Glutamatergic neuron (in vitro differentiated cells): Measurements from ENCODE around the gene ECHS1. TPM values are rescaled to one million over a fixed set of nuclear protein-coding genes. Genes with fewer than 3 reads are reported as not detected.
"Not testable (repeated sequence)": the region's sequence is repeated elsewhere in the genome, so short reads cannot be mapped to it uniquely, and the experiment has no call there.

ENCODE experiments used
- DNase-seq: peaks from one replicate; pipeline ENCODE4 v3.0.0; 2022
- H3K27ac Mint-ChIP-seq: one replicate; pipeline ENCODE4 v1.8.0; 2020; ENCODE audit warnings: mild to moderate bottlenecking, mixed read lengths, inconsistent platforms; ENCODE audit not compliant: unreplicated experiment
- H3K27me3 Mint-ChIP-seq: one replicate; pipeline ENCODE4 v1.8.0; 2020; ENCODE audit warnings: mild to moderate bottlenecking, moderate library complexity, mixed read lengths, inconsistent platforms; ENCODE audit not compliant: unreplicated experiment
- H3K36me3 Mint-ChIP-seq: one replicate; pipeline ENCODE4 v1.8.0; 2020; ENCODE audit warnings: mild to moderate bottlenecking, mixed read lengths, inconsistent platforms; ENCODE audit not compliant: unreplicated experiment
- H3K4me1 Mint-ChIP-seq: one replicate; pipeline ENCODE4 v1.8.0; 2020; ENCODE audit warnings: mild to moderate bottlenecking, low read depth, mixed read lengths, inconsistent platforms; ENCODE audit not compliant: unreplicated experiment
- H3K4me3 Mint-ChIP-seq: one replicate; pipeline ENCODE4 v1.8.0; 2020; ENCODE audit warnings: mild to moderate bottlenecking, mixed read lengths, inconsistent platforms; ENCODE audit not compliant: unreplicated experiment
- H3K9me3 Mint-ChIP-seq: one replicate; pipeline ENCODE4 v1.8.0; 2020; ENCODE audit warnings: mild to moderate bottlenecking, moderate library complexity, mixed read lengths, inconsistent platforms; ENCODE audit not compliant: unreplicated experiment
- CTCF ChIP-seq: fragments of 200-600 bp; sonication (generic); IDR thresholded peaks from one replicate; pipeline ENCODE4 v1.5.0; 2021; ENCODE audit not compliant: partially characterized antibody, unreplicated experiment
- total RNA-seq: library from RNA; stranded (reverse); fragmentation: NEBNext Ultra II Directional; extraction: Animal tissue kit (Norgen Biotek cat#: 25700); gene quantifications from one replicate; pipeline ENCODE4 v1.2.1, GENCODE V29; 2021; ENCODE audit not compliant: unreplicated experiment

The ECHS1 gene
- total RNA-seq, 1 donor from 2014 or later: 64.2 TPM

- Mint-ChIP-seq H3K27ac (no peak overlapping the region), H3K9me3 (peaks cover 11% of the 10 kb centered on the region), H3K4me3 (no peak overlapping the region), H3K27me3 (peaks cover 14% of the 10 kb centered on the region), H3K4me1 (peaks cover 6% of the 10 kb centered on the region), H3K36me3 (peaks cover 8% of the 10 kb centered on the region)
- no peak for TF ChIP-seq CTCF
- peak; percentile 36 for DNase-seq
Measured at GRCh38 chr10:133372507-133372906, 647 bp downstream of the ECHS1 start.

DNA sequence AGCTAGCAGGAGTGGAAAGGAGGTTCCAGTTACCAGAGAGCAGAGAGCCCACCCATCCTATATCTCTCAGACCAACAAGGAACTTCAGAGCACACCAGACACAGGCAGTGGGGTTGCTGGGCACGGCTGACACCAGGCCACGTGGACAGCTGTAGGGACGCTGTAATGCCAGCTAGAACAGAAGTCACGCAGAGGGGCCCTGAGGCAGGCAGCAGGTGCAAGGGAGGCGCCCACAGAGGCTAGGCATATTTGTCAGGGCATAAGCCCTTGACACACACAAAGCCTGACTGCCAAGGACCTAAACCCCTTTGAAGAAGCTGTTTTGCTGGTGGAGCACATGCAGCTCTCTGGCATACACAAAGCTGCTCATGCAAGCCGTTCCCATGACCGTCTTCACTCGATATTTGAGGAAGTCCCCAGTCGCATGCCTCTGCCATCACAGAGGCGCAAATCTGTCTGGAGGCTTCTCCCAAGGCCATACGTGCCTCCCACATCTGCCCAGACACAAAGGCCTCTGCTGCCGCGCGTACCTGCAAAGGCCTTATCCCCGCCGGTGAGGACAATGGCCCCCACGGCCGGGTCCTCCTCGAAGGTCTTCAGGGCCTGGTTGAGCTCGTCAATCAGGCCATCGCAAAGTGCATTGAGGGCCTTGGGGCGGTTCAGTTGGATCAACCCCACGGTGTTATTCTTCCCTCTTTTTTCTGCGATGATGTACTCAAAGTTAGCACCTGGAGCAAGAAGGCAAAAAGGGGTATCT, 2.9 kb downstream of the ECHS1 start:
- Mint-ChIP-seq H3K9me3 (peaks cover 6% of the 10 kb centered on the region), H3K36me3 (peaks cover 8% of the 10 kb centered on the region), H3K4me3 (no peak overlapping the region)

GRCh38 chr10:133368153-133368552, 5.0 kb downstream of the ECHS1 start:
- Mint-ChIP-seq H3K27ac (no peak overlapping the region), H3K36me3 (peaks cover 5% of the 10 kb centered on the region), H3K9me3 (no peaks in the 10 kb centered on the region), H3K4me3 (no peak overlapping the region), H3K27me3 (no peaks in the 10 kb centered on the region), H3K4me1 (no peaks in the 10 kb centered on the region)
- no peak for DNase-seq
- no peak for TF ChIP-seq CTCF

More for the DNA sequence above, 2.9 kb downstream of the ECHS1 start:
- TF ChIP-seq CTCF: no peak
- peaks cover 2% of the 10 kb centered on the region for H3K4me1 Mint-ChIP-seq
- H3K27me3 Mint-ChIP-seq: peaks cover 8% of the 10 kb centered on the region
- H3K27ac Mint-ChIP-seq: no peak overlapping the region
- DNase-seq: no peak

- not testable (repeated sequence) for DNase-seq, H3K27ac Mint-ChIP-seq, H3K36me3 Mint-ChIP-seq, H3K4me1 Mint-ChIP-seq, H3K9me3 Mint-ChIP-seq, H3K4me3 Mint-ChIP-seq, H3K27me3 Mint-ChIP-seq
Measured at GRCh38 chr10:133367461-133367860, 5.7 kb downstream of the ECHS1 start.

GRCh38 chr10:133366751-133367150, 6.4 kb downstream of the ECHS1 start:
- H3K27ac Mint-ChIP-seq: no peak overlapping the region
- no peak overlapping the region for H3K4me3 Mint-ChIP-seq
- peaks cover 5% of the 10 kb centered on the region for H3K9me3 Mint-ChIP-seq
- peaks cover 10% of the 10 kb centered on the region for H3K36me3 Mint-ChIP-seq
- DNase-seq: no peak
- H3K4me1 Mint-ChIP-seq: no peaks in the 10 kb centered on the region
- peaks cover 3% of the 10 kb centered on the region for H3K27me3 Mint-ChIP-seq
- no peak for TF ChIP-seq CTCF
